Keratinocyte (primary cell): ENCODE measurements around the gene SCAPER. TPM values are rescaled to one million over a fixed set of nuclear protein-coding genes. Genes with fewer than 3 reads are reported as not detected.

Source experiments
- DNase-seq: peaks from one replicate; pipeline ENCODE4 v3.0.0-alpha.2; 2011; ENCODE audit warnings: low read depth, missing footprints, low spot score
- FAIRE-seq: peaks from 2 replicates; lab custom pipeline; 2011; peaks lifted over from hg19 to GRCh38; lab: Jason Lieb, UNC
- H2AFZ ChIP-seq: 2 replicates; pipeline ENCODE4 v1.6.0; 2012; ENCODE audit warnings: low read length, control low read depth, inconsistent platforms; ENCODE audit not compliant: control insufficient read depth
- H3K27ac ChIP-seq: 2 replicates; pipeline ENCODE4 v1.5.1; 2011; ENCODE audit warnings: low read length; ENCODE audit not compliant: control insufficient read depth, insufficient read depth
- H3K27me3 ChIP-seq: 3 replicates; pipeline ENCODE4 v1.6.0; 2011; ENCODE audit warnings: low read length; ENCODE audit not compliant: control insufficient read depth, insufficient read depth; ENCODE audit errors: extremely low read depth
- H3K36me3 ChIP-seq, 2 experiments: 2 replicates in 1 of 2; 3 replicates in 1 of 2; pipeline ENCODE4 v1.5.1; 2011; ENCODE audit warnings: low read length in 2 of 2, mild to moderate bottlenecking in 1 of 2; ENCODE audit not compliant: control insufficient read depth in 2 of 2, insufficient read depth in 2 of 2; ENCODE audit errors: extremely low read depth in 1 of 2
- H3K4me1 ChIP-seq: 3 replicates; pipeline ENCODE4 v1.5.1; 2011; ENCODE audit warnings: low read length; ENCODE audit not compliant: control insufficient read depth, insufficient read depth; ENCODE audit errors: extremely low read depth
- H3K4me2 ChIP-seq: 3 replicates; pipeline ENCODE4 v1.6.0; 2011; ENCODE audit warnings: low read depth, low read length; ENCODE audit not compliant: control insufficient read depth, insufficient read depth; ENCODE audit errors: extremely low read depth
- H3K4me3 ChIP-seq, 3 experiments: fragments of 200-600 bp in 1 of 3; sonication (generic) in 1 of 3; 2 replicates in 2 of 3; 3 replicates in 1 of 3; pipeline ENCODE4 v1.5.1; 2011 to 2016; ENCODE audit warnings: low read length in 3 of 3, mild to moderate bottlenecking in 3 of 3, control low read depth in 2 of 3, inconsistent platforms in 1 of 3, low read depth in 1 of 3, mixed read lengths in 1 of 3, mixed run types in 1 of 3, moderate library complexity in 1 of 3; ENCODE audit not compliant: control insufficient read depth in 2 of 3, insufficient read depth in 2 of 3; ENCODE audit errors: extremely low read depth in 1 of 3
- H3K79me2 ChIP-seq: 2 replicates; pipeline ENCODE4 v1.6.0; 2012; ENCODE audit warnings: low read length; ENCODE audit not compliant: control insufficient read depth, insufficient read depth
- H3K9ac ChIP-seq: 3 replicates; pipeline ENCODE4 v1.6.0; 2011; ENCODE audit warnings: low read length; ENCODE audit not compliant: control insufficient read depth, insufficient read depth; ENCODE audit errors: extremely low read depth
- H3K9me1 ChIP-seq: 3 replicates; pipeline ENCODE4 v1.6.0; 2011; ENCODE audit warnings: low read length; ENCODE audit not compliant: control insufficient read depth, insufficient read depth; ENCODE audit errors: extremely low read depth
- H3K9me3 ChIP-seq: 2 replicates; pipeline ENCODE4 v1.5.1; 2012; ENCODE audit warnings: low read depth, low read length; ENCODE audit not compliant: control insufficient read depth
- H4K20me1 ChIP-seq: 3 replicates; pipeline ENCODE4 v1.6.0; 2011; ENCODE audit warnings: low read length; ENCODE audit not compliant: control insufficient read depth, insufficient read depth; ENCODE audit errors: extremely low read depth
- CTCF ChIP-seq, 3 experiments: IDR thresholded peaks in 1 of 3; conservative IDR thresholded peaks in 1 of 3; optimal IDR thresholded peaks in 1 of 3; 2 replicates in 2 of 3; 3 replicates in 1 of 3; pipeline versions ENCODE3 to v1.5.1; 2011; ENCODE audit warnings: low read length in 3 of 3, mild to moderate bottlenecking in 3 of 3, moderate library complexity in 2 of 3, control low read depth in 1 of 3, inconsistent platforms in 1 of 3; ENCODE audit not compliant: insufficient read depth in 2 of 3; ENCODE audit errors: extremely low read depth in 1 of 3
- EZH2 ChIP-seq: IDR thresholded peaks from one replicate; pipeline ENCODE4 v1.6.1; 2012; ENCODE audit warnings: inconsistent platforms, mild to moderate bottlenecking, low read length, moderate library complexity
- dilution Hi-C: fragments of 300-500 bp; cut with MboI; formaldehyde crosslinking; loops from one replicate; pipeline ENCODE4 v1.7.0; 2020; ENCODE audit warnings: low sequenced_read_pairs; ENCODE audit not compliant: extremely low pct_ligation_motif_present
- polyA plus RNA-seq, 5 experiments: library from polyadenylated mRNA; depleted of rRNA in 3 of 5; stranded (reverse) in 3 of 5; stranded (forward) in 1 of 5; unstranded in 1 of 5; fragments of >200 nt; gene quantifications; 1 replicate in 1 of 5; 2 replicates in 3 of 5; 3 replicates in 1 of 5; pipeline versions ENCODE4 v1.2.1 to v1.2.3, GENCODE V29; 2011 to 2012; ENCODE audit warnings: missing spikeins in 2 of 5, low read depth in 1 of 5, low replicate concordance in 1 of 5

SCAPER gene
- polyA plus RNA-seq, 1 donor (not counting 4 experiments of a cell fraction or from before 2014, with no cell fraction given), result 5.2 TPM

- no peaks in the 10 kb centered on the region for H3K9me1 ChIP-seq
- H2AFZ ChIP-seq, result peak within 1 kb of the TSS; percentile 88
- peaks cover 15% of the 10 kb centered on the region for H3K4me1 ChIP-seq
- H3K27ac ChIP-seq, result peak within 1 kb of the TSS; percentile 75
- peaks cover 8% of the 10 kb centered on the region for H3K79me2 ChIP-seq
- DNase-seq (peak; percentile 23), FAIRE-seq (no peak)
- peak within 1 kb of the TSS; percentile 76 to 90 (median 81) for H3K4me3 ChIP-seq
- no peaks in the 10 kb centered on the region for H3K27me3 ChIP-seq
- TF ChIP-seq EZH2 (no peak), CTCF (optimal IDR thresholded peaks at IDR 0.05 in 1 of 3, IDR thresholded peaks at IDR 0.05 in 1 of 3, conservative IDR thresholded peaks at IDR 0.05 in 1 of 3; ENCODE audit: extremely low read depth in 1 of 3, insufficient read depth in 2 of 3, low read length in 3 of 3) (no peak)
- H3K4me2 ChIP-seq, result peak within 1 kb of the TSS; percentile 94
- H3K9me3 ChIP-seq, result no peaks in the 10 kb centered on the region
- no peaks in the 10 kb centered on the region for H4K20me1 ChIP-seq
- dilution Hi-C loops, result no loop called here
- H3K9ac ChIP-seq, result peak within 1 kb of the TSS; percentile 91
- H3K36me3 ChIP-seq, result peaks cover 3 to 11% of the 10 kb centered on the region in 2 experiments
These were observed 26.4 kb upstream of the SCAPER start, which contains the start of gene RCN2 for GRCh38 chr15:76931397-76932134. Gene RCN2 (plus strand): TSS chr15:76931749. CDS start chr15:76931842, 93 bp downstream.

- peak overlapping the region; percentile 84 for H2AFZ ChIP-seq
- peaks cover 15% of the 10 kb centered on the region for H3K4me1 ChIP-seq
- DNase-seq (no peak), FAIRE-seq (peak; percentile 41)
- H4K20me1 ChIP-seq, result no peaks in the 10 kb centered on the region
- H3K9ac ChIP-seq, result peak overlapping the region; percentile 91
- peak overlapping the region; percentile 76 to 90 (median 81) for H3K4me3 ChIP-seq
- H3K9me3 ChIP-seq, result no peaks in the 10 kb centered on the region
- no peaks in the 10 kb centered on the region for H3K27me3 ChIP-seq
- TF ChIP-seq EZH2 (no peak), CTCF (optimal IDR thresholded peaks at IDR 0.05 in 1 of 3, IDR thresholded peaks at IDR 0.05 in 1 of 3, conservative IDR thresholded peaks at IDR 0.05 in 1 of 3; ENCODE audit: extremely low read depth in 1 of 3, insufficient read depth in 2 of 3, low read length in 3 of 3) (no peak)
- H3K9me1 ChIP-seq, result no peaks in the 10 kb centered on the region
- H3K36me3 ChIP-seq, result peaks cover 3 to 8% of the 10 kb centered on the region in 2 experiments
- dilution Hi-C loops, result no loop called here
- peak overlapping the region; percentile 94 for H3K4me2 ChIP-seq
- H3K27ac ChIP-seq, result peak overlapping the region; percentile 42
- peaks cover 8% of the 10 kb centered on the region for H3K79me2 ChIP-seq
These were observed 25.8 kb upstream of the SCAPER start for GRCh38 chr15:76930831-76931396.
